ENCODE measurements around the gene CD164L2.

DNA sequence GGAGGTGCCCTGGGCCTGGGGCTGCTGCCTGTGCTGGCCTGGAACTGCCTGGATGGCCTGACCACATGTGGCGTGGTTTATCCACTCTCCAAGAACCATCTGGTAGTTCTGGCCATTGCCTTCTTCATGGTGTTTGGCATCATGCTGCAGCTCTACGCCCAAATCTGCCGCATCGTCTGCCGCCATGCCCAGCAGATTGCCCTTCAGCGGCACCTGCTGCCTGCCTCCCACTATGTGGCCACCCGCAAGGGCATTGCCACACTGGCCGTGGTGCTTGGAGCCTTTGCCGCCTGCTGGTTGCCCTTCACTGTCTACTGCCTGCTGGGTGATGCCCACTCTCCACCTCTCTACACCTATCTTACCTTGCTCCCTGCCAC lies 11.1 kb upstream of the CD164L2 start:
- TF ChIP-seq POLR2A (IDR thresholded peaks at IDR 0.05): no peak
- TF ChIP-seq, protein P1, sequence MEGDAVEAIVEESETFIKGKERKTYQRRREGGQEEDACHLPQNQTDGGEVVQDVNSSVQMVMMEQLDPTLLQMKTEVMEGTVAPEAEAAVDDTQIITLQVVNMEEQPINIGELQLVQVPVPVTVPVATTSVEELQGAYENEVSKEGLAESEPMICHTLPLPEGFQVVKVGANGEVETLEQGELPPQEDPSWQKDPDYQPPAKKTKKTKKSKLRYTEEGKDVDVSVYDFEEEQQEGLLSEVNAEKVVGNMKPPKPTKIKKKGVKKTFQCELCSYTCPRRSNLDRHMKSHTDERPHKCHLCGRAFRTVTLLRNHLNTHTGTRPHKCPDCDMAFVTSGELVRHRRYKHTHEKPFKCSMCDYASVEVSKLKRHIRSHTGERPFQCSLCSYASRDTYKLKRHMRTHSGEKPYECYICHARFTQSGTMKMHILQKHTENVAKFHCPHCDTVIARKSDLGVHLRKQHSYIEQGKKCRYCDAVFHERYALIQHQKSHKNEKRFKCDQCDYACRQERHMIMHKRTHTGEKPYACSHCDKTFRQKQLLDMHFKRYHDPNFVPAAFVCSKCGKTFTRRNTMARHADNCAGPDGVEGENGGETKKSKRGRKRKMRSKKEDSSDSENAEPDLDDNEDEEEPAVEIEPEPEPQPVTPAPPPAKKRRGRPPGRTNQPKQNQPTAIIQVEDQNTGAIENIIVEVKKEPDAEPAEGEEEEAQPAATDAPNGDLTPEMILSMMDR (IDR thresholded peaks at IDR 0.05): no peak

Data from transverse colon (tissue), 3 donors.